HL-60/S4 treated with retinoic acid at 250 ng/mL for 4 days and 3 days (cell line): ENCODE results near the gene CCDC28B.

ENCODE experiments used
- in situ Hi-C: fragments of 300-500 bp; cut with MboI; formaldehyde crosslinking; loops from 2 replicates; pipeline ENCODE4 v1.7.0; 2022; ENCODE audit warnings: low sequenced_read_pairs

The CCDC28B gene

GRCh38 chr1:32249831-32250525, 49.6 kb downstream of the CCDC28B start:
- in situ Hi-C loops: no loop called here

- in situ Hi-C loops: no loop called here
Observed at GRCh38 chr1:32250893-32251716, 50.7 kb downstream of the CCDC28B start, which contains the start of gene LCK. TSS of gene LCK (plus strand) at chr1:32251265. CDS start at chr1:32274330, 23,065 bp downstream.
